CD4-positive, CD25-positive, alpha-beta regulatory T cell (primary cell): Measurements from ENCODE around the gene PANK3. TPM values are rescaled to one million over a fixed set of nuclear protein-coding genes. Genes with fewer than 3 reads are reported as not detected.
"Not testable (repeated sequence)": the region's sequence is repeated elsewhere in the genome, so short reads cannot be mapped to it uniquely, and the experiment has no call there.

Experiments used
- ATAC-seq, 2 donors: fragments of 150-1000 bp; cut with Tn5 transposase; one replicate each; pipeline ENCODE4 v1.10.0; 2021; ENCODE audit warnings: low read depth in 2 of 2, moderate number of reproducible peaks in 2 of 2, moderate library complexity in 1 of 2
- DNase-seq, 3 donors: peaks; one replicate each; pipeline versions ENCODE4 v3.0.0 to v3.0.0-alpha.2; 2012 to 2022; ENCODE audit warnings: mixed read lengths in 1 of 3
- H3K27ac ChIP-seq: one replicate; pipeline ENCODE4 v1.7.0; 2013; ENCODE audit warnings: mild to moderate bottlenecking, low read length; ENCODE audit not compliant: insufficient read depth, poor library complexity, severe bottlenecking
- H3K27me3 ChIP-seq: one replicate; pipeline ENCODE4 v1.7.0; 2013; ENCODE audit warnings: low read length; ENCODE audit not compliant: control insufficient read depth, insufficient read depth
- H3K36me3 ChIP-seq: one replicate; pipeline ENCODE4 v1.7.0; 2013; ENCODE audit warnings: mild to moderate bottlenecking, low read length, moderate library complexity; ENCODE audit not compliant: control insufficient read depth, insufficient read depth
- H3K4me1 ChIP-seq: 2 replicates; pipeline ENCODE4 v1.7.0; 2013; ENCODE audit warnings: mild to moderate bottlenecking, low read length; ENCODE audit not compliant: insufficient read depth, control insufficient read depth, poor library complexity, severe bottlenecking
- H3K4me3 ChIP-seq: one replicate; pipeline ENCODE4 v1.7.0; 2013; ENCODE audit warnings: low read depth, mild to moderate bottlenecking, low read length, moderate library complexity
- H3K9me3 ChIP-seq, 2 experiments: 1 replicate in 1 of 2; 2 replicates in 1 of 2; pipeline ENCODE4 v1.7.0; 2013; ENCODE audit warnings: low read length in 2 of 2, mild to moderate bottlenecking in 1 of 2, moderate library complexity in 1 of 2; ENCODE audit not compliant: control insufficient read depth in 2 of 2
- H3K27ac Mint-ChIP-seq, 3 donors: one replicate each; pipeline ENCODE4 v1.8.0; 2020 to 2022; ENCODE audit warnings: mild to moderate bottlenecking in 3 of 3, mixed read lengths in 3 of 3, moderate library complexity in 2 of 3
- H3K27me3 Mint-ChIP-seq: one replicate; pipeline ENCODE4 v1.8.0; 2022; ENCODE audit warnings: mild to moderate bottlenecking, mixed read lengths
- H3K36me3 Mint-ChIP-seq: one replicate; pipeline ENCODE4 v1.8.0; 2020; ENCODE audit warnings: mixed read lengths
- H3K4me1 Mint-ChIP-seq, 4 donors: one replicate each; pipeline ENCODE4 v1.8.0; 2020 to 2022; ENCODE audit warnings: mixed read lengths in 4 of 4, mild to moderate bottlenecking in 1 of 4
- H3K4me3 Mint-ChIP-seq, 4 donors: one replicate each; pipeline ENCODE4 v1.8.0; 2020 to 2022; ENCODE audit warnings: mild to moderate bottlenecking in 4 of 4, mixed read lengths in 4 of 4, moderate library complexity in 3 of 4
- H3K9me3 Mint-ChIP-seq, 7 donors: one replicate each; pipeline ENCODE4 v1.8.0; 2020 to 2022; ENCODE audit warnings: mixed read lengths in 7 of 7, mild to moderate bottlenecking in 3 of 7, moderate library complexity in 2 of 7
- polyA plus RNA-seq, 4 donors: library from polyadenylated mRNA; unstranded; fragments of 300-500 nt; fragmentation: Illumina TruSeq; gene quantifications; one replicate each; pipeline ENCODE4 v1.2.3, GENCODE V29; 2021
- total RNA-seq: library from RNA; stranded (reverse); gene quantifications from one replicate; pipeline ENCODE4 v1.2.3, GENCODE V29; 2022

Gene PANK3
- total and polyA plus RNA-seq, 5 donors from 2014 or later, result 4.7 to 38.7 (median 7.4) TPM

DNA sequence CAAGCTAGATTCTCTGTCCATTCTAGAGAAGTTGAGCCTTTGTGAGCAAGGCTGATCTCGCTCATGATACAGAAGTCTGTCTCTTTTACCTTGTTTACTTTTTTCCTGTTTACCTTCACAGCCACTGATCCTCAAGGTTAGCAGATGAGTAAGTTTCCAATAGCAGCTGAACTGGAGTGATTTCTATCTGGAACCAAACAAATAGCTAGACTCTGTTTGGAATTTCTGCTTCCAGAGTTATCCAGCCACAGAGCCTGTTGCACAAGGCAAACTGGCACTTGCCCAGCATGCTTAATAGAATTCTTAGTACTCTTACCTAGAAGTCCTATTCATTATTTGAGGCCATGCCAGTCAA, 12.8 kb upstream of the PANK3 start:
- H3K27ac Mint-ChIP-seq, result no peak overlapping the region
- DNase-seq, result no peak
- no peaks in the 10 kb centered on the region for H3K4me1 ChIP-seq
- peaks cover 0 to 8% (median under 1%) of the 10 kb centered on the region in 7 donors for H3K9me3 Mint-ChIP-seq
- no peak for ATAC-seq
- no peaks in the 10 kb centered on the region for H3K9me3 ChIP-seq
- H3K27ac ChIP-seq, result no peak overlapping the region
- H3K4me3 ChIP-seq, result no peak overlapping the region
- no peaks in the 10 kb centered on the region for H3K4me1 Mint-ChIP-seq
- no peaks in the 10 kb centered on the region for H3K36me3 ChIP-seq
- no peaks in the 10 kb centered on the region for H3K36me3 Mint-ChIP-seq
- peaks cover 5% of the 10 kb centered on the region for H3K27me3 ChIP-seq
- H3K27me3 Mint-ChIP-seq, result peaks cover 34% of the 10 kb centered on the region
- no peak overlapping the region for H3K4me3 Mint-ChIP-seq

DNA sequence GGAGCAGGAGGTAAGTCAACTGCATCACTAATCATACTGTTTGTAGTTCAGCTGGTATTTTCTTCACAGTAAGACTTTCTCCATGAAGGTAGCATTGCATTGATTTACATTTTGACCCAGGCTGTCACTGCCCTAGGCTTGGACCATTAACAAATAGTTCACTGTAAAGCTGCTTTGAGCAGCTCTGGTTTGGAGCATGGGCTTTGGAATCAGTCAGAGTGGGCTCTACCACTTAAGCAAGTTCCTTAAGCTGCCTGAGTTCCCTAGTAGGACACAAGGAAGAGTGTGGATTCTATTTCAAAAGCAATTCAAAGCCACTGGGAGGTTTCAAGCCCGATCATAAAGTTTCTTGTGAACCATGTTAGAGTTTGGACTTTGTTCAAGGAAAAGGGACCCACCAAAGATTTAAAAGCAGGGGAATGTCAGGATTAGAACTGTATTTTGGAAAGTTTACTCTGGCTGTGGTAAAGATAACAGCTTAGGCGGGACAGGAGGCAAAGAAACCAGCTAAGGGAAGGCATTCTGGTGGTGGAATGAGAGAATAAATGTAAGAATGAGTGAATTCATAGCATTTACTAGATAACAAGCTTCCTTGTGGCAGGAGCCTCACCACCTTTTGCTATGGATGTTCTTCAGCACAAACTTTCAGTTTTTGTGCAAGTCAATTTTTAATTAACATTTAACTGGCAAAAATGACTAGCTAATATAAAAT, 12.3 kb upstream of the PANK3 start:
- ATAC-seq (no peak), DNase-seq (no peak)
- Mint-ChIP-seq H3K27ac (no peak overlapping the region), H3K27me3 (peaks cover 34% of the 10 kb centered on the region), H3K4me3 (peak overlapping the region in 1 of 4 donors; percentile 2), H3K36me3 (no peaks in the 10 kb centered on the region), H3K9me3 (peaks cover 0 to 8% (median 2%) of the 10 kb centered on the region in 7 donors), H3K4me1 (no peaks in the 10 kb centered on the region)
- Histone ChIP-seq H3K36me3 (no peaks in the 10 kb centered on the region), H3K4me3 (no peak overlapping the region), H3K27me3 (peaks cover 5% of the 10 kb centered on the region), H3K27ac (no peak overlapping the region), H3K4me1 (no peaks in the 10 kb centered on the region), H3K9me3 (no peaks in the 10 kb centered on the region)

DNA sequence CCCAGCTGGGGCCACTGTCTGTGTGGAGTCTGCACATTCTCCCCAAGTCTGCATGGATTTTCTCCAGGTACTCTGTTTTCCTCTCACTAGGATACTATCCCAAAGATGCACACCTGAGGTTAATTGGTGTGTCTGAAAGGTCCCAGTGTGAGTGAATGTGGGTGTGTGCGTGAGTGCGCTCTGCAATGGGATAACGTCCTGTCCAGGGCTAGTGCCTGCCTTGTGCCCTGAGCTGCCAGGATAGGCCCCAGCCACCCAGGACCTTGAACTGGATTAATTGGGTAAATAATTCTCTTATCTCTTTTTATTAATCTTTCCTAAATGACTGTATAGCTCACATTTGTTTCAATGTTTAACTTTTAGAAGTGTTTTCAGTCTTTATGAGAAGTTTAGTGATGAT, 11.5 kb upstream of the PANK3 start:
- Mint-ChIP-seq H3K27me3 (peaks cover 34% of the 10 kb centered on the region), H3K27ac (no peak overlapping the region), H3K4me3 (no peak overlapping the region), H3K9me3 (peaks cover 0 to 7% (median 2%) of the 10 kb centered on the region in 7 donors), H3K36me3 (no peaks in the 10 kb centered on the region), H3K4me1 (no peaks in the 10 kb centered on the region)
- H3K4me3 ChIP-seq, result no peak overlapping the region
- no peaks in the 10 kb centered on the region for H3K4me1 ChIP-seq
- peaks cover 7% of the 10 kb centered on the region for H3K27me3 ChIP-seq
- ATAC-seq (no peak), DNase-seq (no peak)
- H3K27ac ChIP-seq, result no peak overlapping the region
- no peaks in the 10 kb centered on the region for H3K9me3 ChIP-seq
- no peaks in the 10 kb centered on the region for H3K36me3 ChIP-seq

DNA sequence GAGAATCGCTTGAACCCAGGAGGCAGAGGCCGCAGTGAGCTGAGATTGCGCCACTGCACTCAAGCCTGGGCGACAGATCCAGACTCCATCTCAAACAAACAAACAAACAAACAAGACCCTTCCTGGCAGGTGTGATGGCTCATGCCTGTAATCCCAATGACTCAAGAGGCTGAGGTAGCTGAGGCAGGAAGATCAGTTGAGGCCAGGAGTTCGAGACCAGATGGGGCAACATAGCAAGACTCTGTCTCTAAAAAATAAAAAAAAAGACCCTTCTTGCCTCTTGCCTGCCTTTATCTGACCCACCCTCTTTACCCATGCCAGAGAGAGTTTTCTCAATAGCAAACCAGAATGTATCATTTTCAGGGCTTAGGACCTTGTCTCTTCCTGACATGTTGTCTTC, 8.8 kb upstream of the PANK3 start:
- Mint-ChIP-seq H3K27me3 (peaks cover 28% of the 10 kb centered on the region), H3K27ac (no peak overlapping the region), H3K9me3 (peaks cover 0 to 2% (median 0%) of the 10 kb centered on the region in 7 donors), H3K36me3 (no peaks in the 10 kb centered on the region), H3K4me1 (no peaks in the 10 kb centered on the region), H3K4me3 (no peak overlapping the region)
- peaks cover 7% of the 10 kb centered on the region for H3K27me3 ChIP-seq
- no peak for ATAC-seq
- H3K36me3 ChIP-seq, result no peaks in the 10 kb centered on the region
- H3K9me3 ChIP-seq, result no peaks in the 10 kb centered on the region
- H3K4me1 ChIP-seq, result no peaks in the 10 kb centered on the region
- DNase-seq, result no peak
- H3K4me3 ChIP-seq, result no peak overlapping the region
- H3K27ac ChIP-seq, result no peak overlapping the region

DNA sequence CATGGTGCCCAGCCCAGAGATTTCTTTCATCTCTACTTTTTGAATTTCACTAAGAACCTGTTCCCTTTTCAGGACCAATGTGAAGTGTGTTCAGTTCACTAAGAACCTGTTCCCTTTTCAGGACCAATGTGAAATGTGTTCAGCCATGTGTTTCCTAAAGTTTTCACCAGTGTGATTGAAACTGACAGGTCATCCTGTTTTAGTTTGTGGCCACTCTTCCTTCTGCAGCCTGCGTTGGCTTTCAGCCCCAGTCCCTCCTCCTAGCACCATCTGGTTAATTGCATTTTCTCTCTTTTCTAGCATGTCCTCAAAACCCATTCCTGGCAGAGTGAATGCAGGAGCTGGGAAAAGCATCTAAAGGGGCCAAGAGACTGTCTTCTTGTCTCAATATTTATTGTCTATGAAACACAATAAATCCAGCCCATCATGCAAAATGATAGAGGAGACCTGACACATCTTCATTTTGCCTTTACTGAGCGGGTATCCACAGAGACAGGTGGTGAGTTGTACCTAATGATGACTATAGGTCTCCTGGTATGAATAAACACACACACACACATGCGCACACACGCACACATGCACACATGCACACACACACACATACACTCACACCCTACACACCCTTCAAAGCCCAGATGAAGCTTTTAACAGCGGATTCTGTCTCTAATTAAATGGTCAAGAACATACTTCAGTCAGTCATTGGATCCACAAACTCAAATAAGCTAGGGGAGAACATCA, 6.1 kb upstream of the PANK3 start:
- no peak overlapping the region for H3K4me3 Mint-ChIP-seq
- no peak overlapping the region for H3K27ac Mint-ChIP-seq
- no peak for ATAC-seq
- H3K9me3 Mint-ChIP-seq, result peaks cover 0 to 3% (median 0%) of the 10 kb centered on the region in 7 donors
- Histone ChIP-seq H3K36me3 (no peaks in the 10 kb centered on the region), H3K27me3 (peaks cover 7% of the 10 kb centered on the region), H3K4me3 (no peak overlapping the region), H3K9me3 (no peaks in the 10 kb centered on the region), H3K4me1 (no peaks in the 10 kb centered on the region), H3K27ac (no peak overlapping the region)
- peaks cover 0 to 3% (median 1%) of the 10 kb centered on the region in 4 donors for H3K4me1 Mint-ChIP-seq
- H3K27me3 Mint-ChIP-seq, result peaks cover 19% of the 10 kb centered on the region
- DNase-seq, result no peak
- no peaks in the 10 kb centered on the region for H3K36me3 Mint-ChIP-seq

DNA sequence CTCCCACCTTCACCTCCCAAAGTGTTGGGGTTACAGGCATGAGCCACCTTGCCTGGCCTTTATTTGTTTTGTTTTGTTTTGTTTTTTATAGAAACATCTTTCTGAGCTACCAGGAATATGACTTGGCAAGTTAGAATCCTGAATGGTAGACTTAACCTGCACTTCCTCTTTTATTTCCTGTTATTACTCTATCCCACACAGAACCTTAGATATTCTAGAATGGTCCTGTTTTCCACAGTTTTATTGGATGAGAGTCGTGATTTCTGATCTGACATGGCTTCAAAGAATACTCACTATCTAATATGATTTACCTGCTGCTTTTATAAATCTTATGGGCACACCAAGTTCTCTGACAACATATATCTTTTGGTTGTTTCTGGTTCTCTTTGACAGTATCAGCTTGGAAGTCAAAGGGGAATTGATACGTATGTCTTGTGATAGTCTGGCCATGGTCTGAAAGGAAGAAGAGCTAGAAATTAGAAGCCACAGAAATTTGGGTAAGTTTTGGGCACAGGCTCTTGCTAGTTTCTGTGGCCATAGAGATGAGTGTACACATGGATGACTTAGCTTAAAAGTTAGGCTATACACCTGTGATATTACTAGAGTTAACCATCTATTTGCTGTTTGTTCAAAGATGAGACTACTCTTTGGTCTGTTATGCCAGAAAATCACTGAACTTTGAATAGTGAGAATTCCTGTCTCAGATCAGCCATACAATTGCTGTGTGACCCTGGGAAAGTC, 4.7 kb upstream of the PANK3 start:
- peaks cover 0 to 13% (median 7%) of the 10 kb centered on the region in 4 donors for H3K4me1 Mint-ChIP-seq

DNA sequence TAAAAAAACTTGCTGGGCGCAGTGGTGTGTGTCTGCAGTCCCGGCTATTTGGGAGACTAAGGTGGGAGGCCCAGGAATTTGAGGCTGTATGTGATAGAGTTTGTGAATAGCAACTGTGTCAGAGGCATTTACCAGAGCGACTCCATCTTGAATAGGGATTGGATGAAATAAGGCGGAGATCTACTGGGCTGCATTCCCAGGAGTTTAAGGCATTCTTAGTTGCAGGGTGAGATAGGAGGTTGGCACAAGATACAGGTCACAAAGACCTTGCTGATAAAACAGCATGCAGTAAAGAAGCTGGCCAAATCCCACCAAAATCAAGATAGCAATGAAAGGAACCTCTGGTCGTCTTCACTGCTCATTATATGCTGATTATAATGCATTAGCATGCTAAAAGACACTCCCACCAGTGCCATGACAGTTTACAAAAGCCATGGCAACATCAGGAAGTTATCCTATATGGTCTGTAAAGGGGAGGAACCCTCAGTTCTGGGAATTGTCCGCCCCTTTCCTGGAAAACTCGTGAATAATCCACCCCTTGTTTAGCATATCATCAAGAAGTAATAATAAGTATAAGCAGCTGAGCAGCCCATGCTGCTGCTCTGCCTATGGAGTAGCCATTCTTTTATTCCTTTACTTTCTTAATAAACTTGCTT, 1.8 kb upstream of the PANK3 start:
- Mint-ChIP-seq H3K4me3 (peak overlapping the region in 2 of 4 donors; percentile 90 to 95), H3K4me1 (peaks cover 21 to 39% (median 28%) of the 10 kb centered on the region in 4 donors), H3K27me3 (peaks cover 14% of the 10 kb centered on the region)
- H3K27me3 ChIP-seq, H3K36me3 Mint-ChIP-seq, H3K27ac ChIP-seq, H3K4me3 ChIP-seq, H3K27ac Mint-ChIP-seq, H3K9me3 Mint-ChIP-seq, H3K36me3 ChIP-seq, H3K9me3 ChIP-seq, ATAC-seq, DNase-seq: not testable (repeated sequence)
- H3K4me1 ChIP-seq, result peaks cover 23% of the 10 kb centered on the region

More for the DNA sequence above, 4.7 kb upstream of the PANK3 start:
- Mint-ChIP-seq H3K36me3 (no peaks in the 10 kb centered on the region), H3K27ac (no peak overlapping the region), H3K27me3 (peaks cover 28% of the 10 kb centered on the region), H3K4me3 (no peak overlapping the region), H3K9me3 (peaks cover 0 to 3% (median 0%) of the 10 kb centered on the region in 7 donors)
- no peak for ATAC-seq
- Histone ChIP-seq H3K4me3 (no peak overlapping the region), H3K4me1 (peaks cover under 1% of the 10 kb centered on the region), H3K36me3 (no peaks in the 10 kb centered on the region), H3K27ac (no peak overlapping the region), H3K27me3 (peaks cover 7% of the 10 kb centered on the region), H3K9me3 (no peaks in the 10 kb centered on the region)
- no peak for DNase-seq
